8988T (cell line): ENCODE data around the gene LDHD.

ENCODE experiments used
- DNase-seq: peaks from one replicate; pipeline ENCODE4 v3.0.0; 2011

Gene LDHD

GRCh38 chr16:75114179-75114945 lies 2.2 kb downstream of the LDHD start:
- DNase-seq = no peak

GRCh38 chr16:75113541-75114121 lies 2.9 kb downstream of the LDHD start:
- DNase-seq = no peak

DNA sequence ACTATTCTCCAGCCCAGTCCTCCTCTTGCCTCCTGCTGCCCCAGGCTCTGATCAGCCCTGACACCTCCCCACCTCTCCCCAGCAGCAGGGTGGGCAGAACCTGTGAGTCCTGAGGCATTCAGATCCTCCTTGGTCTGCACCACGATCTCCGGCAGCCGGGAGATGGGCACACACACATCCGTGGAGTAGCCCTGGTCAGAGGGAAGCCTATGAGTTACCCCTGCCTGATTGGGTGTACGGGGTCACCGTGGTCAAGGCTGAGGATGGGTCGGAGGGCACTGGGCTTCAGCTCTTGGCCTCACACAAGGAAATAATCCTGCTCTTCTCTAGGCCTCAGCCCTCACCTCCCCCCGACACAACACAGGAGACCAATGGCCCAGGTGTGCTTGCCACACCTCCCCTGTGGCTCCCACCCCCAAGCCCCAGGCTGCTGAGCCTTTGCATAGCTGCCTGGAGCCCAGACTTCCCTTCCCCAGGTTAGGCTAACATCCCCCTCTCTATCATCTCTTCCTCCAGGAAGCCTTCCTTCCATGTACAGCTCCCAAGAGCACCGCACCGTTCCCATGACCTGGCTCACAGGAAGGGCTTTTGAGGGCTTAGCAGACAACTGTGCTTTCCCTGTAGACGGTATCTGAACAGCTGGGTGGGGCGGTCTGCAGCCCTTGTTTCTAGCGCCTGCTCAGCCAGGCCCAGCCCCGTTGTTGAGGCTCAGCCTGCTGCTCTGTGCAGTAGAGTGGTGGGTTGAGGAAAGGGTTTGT lies 3.7 kb downstream of the LDHD start:
- no peak for DNase-seq

- DNase-seq = no peak
Observed at GRCh38 chr16:75111961-75112733, 4.4 kb downstream of the LDHD start.

- no peak for DNase-seq
Observed at GRCh38 chr16:75111514-75111940, 5.1 kb downstream of the LDHD start.

GRCh38 chr16:75110637-75111513 lies 5.7 kb downstream of the LDHD start:
- peak; percentile 95 for DNase-seq

- no peak for DNase-seq
Observed at GRCh38 chr16:75109732-75110243, 6.8 kb downstream of the LDHD start.

DNA sequence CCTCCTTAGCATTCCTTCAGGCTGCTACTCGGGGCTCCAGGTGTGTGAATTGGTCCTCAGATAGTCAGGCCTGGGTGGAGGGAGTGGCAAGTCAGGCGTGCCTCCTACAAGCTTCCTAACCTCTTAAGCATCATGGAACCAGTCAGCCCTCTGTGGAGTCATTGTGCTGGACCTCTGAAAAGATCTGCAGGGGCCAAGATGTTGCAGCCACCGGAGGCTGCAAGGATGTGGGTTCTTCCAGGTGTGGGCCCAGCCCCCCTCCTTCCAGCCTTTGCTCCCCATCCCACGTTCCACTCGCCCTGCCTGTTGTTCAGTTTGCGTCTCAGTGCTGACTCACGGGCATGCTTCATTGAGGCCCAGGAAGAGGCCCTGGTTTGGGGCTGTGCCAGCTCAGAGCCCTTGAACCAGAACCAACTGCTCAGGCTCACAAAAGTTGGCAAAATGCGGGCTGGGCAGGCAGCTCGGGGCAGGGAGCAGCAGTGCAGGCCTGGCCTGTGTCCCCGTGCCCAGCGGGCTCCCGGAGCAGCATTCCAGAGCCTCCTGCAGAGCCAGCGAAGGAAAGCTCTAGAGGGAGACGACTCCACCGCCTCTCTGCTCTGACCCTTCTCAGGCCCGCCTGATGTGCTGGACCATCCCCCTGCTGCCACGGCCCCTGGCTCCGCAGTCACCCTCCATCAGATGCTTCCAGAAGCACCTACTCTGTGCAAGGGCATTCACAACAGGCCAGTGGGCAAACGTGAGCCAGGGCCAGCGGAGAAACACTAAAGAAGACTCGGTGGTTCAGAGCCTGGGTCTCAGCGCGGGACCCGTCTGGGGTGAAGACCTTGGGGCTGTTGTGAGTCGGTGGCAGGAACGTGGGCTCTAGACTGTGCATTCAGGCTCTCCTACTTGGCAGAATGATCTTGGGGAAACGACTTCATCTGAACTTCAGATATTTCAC lies 7.5 kb downstream of the LDHD start:
- DNase-seq = no peak

DNA sequence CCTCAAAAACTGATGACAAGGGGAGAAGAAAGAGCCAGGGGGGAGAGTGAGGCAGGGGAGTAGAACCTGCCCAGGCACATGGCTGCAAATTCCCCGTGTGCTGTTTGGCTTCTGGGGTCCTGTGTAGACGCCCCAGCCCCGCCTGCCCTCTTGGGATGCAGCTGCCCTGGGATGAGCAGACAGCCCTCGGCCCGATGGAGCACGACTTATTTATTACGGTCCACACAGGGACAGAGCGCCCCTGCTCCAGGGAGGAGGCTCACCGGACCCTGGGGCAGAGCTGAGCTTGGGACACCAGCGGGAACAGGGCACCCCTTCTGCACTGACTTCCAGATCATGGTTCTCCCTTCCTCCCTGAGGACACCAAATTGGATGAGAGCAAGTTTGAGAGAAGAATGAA lies 9.1 kb downstream of the LDHD start:
- DNase-seq = peak; percentile 3

DNA sequence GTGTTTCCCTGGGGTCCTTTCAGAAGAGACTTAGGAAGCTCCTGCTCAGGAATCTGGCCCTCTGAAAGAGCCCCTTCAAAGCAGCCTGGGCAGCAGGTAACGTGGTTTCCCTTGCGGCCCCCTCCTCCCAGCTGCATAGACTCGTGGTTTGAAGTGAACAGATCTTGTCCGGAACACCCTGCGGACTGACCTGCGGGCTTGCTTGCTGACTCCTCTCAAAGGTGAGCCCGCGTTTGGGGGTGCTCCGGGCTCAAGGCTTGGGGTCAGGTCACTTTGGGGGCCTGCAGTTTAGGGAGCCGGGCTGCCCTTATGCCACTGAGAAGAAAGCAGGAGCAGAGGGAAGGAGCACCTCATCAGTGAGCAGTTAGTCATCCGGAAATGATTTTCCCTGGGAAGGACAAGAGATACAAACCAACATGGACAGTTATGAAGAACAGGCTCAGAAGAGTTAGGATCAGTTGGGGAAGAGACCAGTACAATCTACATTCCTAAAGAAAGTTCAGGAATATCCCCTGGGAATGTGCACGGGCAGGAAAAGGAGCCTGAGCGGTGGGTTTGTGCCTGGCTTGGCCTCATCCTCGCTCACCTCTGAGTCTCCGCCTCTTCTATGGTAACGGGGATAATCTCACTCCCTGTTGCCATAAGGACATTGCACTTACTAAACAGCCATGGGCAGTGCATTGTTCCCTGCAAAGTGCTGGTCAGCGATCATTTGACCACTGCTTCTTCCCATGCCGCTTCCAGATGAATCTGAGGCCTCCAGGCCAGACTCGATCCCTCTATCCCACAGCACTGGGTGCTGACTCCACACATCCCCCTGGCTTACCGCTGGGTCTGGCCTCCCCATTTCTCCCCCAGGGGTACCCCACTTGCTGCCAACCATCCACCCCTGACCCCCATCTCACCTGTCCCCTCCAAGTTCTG lies 10.0 kb downstream of the LDHD start:
- DNase-seq = peak; percentile 5

DNA sequence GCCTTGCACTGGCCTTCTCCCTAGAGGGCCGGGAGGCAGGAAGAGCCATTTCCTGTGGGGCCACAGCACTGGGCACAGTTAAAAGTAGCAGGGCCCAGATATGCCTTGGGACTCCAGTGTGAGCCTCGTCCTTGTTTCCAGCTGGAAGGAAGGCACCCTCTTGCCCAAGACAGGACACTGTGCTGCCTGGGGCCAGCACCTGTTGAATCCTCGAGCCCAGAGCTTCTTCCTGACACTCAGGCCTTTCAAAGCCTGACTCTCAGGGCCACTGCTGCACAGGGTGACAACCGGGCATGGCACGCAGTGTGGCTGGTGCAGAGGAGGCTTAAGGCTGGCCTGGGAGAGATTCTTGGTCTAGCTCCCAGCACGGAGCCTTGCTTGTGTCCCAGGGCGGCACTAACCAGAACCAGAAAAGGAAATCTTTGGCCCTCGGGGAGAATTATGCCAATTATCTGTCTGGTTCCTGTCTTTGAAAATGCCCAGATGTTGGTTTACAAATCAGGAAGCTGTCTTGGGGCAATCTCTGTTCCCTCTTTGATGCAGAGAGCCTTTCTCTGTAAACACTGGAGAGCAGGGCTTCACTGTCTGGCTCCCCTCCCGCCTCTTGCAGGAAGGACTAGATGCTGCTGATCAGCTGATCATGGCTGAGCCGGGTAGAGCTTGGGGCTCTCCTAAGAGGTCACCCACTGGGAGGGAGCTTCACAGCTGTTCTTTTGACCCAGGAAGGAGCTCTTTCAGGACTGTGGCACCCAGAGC lies 11.1 kb downstream of the LDHD start:
- peak; percentile 9 for DNase-seq

DNA sequence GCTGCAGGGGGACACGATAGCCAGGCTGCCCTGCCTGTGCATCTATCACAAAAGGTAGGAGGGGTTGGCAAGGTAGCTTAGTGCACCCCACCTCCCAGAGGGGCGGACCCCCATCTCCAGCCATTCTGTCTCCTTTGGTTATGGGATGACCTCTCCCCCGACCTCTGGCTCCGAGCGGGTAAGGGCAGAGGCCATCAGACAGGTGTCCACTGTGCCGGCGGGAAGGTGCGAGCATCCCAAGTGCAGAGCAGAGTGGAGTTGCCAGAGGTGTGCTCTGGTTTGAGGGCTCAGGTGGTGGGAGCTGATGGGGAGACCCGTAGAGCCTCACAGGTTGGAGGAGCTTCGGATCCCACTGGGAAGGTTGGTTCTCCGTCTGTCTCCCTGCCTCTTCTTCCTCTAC lies 11.7 kb downstream of the LDHD start:
- peak; percentile 4 for DNase-seq

DNA sequence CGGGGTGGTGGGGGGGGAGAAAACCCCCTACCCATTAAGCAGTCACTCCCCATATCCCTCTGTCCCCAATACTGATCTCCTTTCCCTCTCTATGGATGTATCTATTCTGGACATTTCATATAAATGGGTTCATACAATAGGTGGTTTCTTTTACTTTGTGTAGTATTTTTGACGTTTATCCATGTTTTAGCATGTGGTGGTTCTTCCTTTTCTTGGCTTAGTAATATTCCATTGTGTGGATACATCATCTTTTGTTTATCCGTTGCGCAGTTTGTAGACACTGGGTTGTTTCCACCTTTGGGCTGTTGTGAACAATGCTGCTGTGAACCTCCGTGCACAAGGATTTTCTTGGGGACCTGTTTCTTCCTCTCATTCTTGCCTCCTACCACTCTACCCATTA lies 12.6 kb downstream of the LDHD start:
- DNase-seq = no peak

- peak; percentile 0 for DNase-seq
Observed at GRCh38 chr16:75102595-75102994, 14.0 kb downstream of the LDHD start.

GRCh38 chr16:75101635-75102034 lies 14.9 kb downstream of the LDHD start:
- no peak for DNase-seq

GRCh38 chr16:75100603-75100990 lies 16.0 kb downstream of the LDHD start:
- DNase-seq = no peak

DNA sequence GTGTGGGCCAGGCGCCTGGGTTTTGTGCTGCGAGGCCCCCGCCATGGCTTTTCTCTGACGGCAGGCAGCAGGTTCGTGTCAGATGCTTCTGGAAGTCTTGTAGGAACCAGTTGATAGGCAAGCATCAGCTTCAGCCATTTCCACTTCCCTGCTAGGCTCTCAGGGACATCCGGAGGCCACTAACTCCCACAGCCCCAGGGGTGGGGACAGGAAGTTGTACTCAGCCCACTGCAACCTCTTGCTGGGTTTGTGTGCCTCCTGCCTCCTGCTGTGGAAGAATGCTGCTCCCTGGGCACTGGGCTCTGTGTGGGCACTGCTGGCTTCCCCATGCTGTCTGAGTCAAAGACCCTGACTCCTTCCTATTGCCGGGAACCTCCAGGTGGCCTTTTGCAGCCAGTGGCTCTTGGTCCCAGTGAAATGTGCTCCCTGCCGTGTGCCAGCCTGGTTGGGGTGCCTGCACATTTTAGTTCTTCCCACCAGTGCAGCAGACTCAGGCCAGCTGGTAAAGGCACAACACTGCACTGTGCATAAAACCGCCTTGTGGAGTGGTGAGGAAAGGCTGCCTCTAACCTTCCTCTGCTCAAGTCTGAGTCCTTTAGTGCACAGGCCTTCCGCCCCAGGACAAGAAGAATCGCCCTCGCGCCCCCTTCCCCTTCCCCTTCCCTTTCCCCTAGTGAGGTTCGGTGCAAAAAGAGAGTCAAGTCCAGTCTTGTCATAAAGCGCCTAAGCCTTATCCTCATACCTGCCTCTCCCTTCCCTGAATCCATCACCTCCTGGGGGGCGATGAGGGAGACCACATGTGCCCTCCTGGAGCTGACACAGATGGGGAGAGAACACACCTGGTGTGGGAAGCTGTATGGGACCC lies 16.6 kb downstream of the LDHD start:
- peak; percentile 59 for DNase-seq
